Measurements from ENCODE around the gene S100A2.

The S100A2 gene

GRCh38 chr1:153519242-153519641 lies 46.4 kb downstream of the S100A2 start:
- ChIA-PET POLR2A (interaction anchor here (1.6 to 1.8 kb wide), 2 partner anchors 108 to 115 kb away, joined by 5 to 10 read pairs; partner anchors contain the start of genes CHTOP, S100A1 and S100A13), CTCF (no interaction called here)
- TF ChIP-seq BHLHE40 (IDR thresholded peaks at IDR 0.05; ENCODE audit: borderline replicate concordance) (no peak), FOXK2 (IDR thresholded peaks at IDR 0.05) (no peak), ARNT (IDR thresholded peaks at IDR 0.05) (no peak), CTBP1 (IDR thresholded peaks at IDR 0.05; ENCODE audit: borderline replicate concordance) (no peak), SP1 (IDR thresholded peaks at IDR 0.05) (no peak), HDGF (IDR thresholded peaks at IDR 0.05; ENCODE audit: borderline replicate concordance) (no peak), ELF4 (IDR thresholded peaks at IDR 0.05) (no peak), FOXA1 (IDR thresholded peaks at IDR 0.05) (no peak)
- DNase-seq (ENCODE audit: extremely low spot score), result no peak

- POLR2A ChIA-PET, result interaction anchor here (1.0 to 1.5 kb wide), 3 partner anchors 53 to 118 kb away, joined by 4 to 9 read pairs (median 4); partner anchors contain the start of gene CHTOP
- CTCF ChIA-PET, result interaction anchor here (1.5 to 2.4 kb wide), 2 partner anchors 17 to 53 kb away, joined by 5 to 7 read pairs; no protein-coding TSS in a partner anchor
- no peak for DNase-seq (ENCODE audit: extremely low spot score)
- no peak for TF ChIP-seq CTBP1 (IDR thresholded peaks at IDR 0.05; ENCODE audit: borderline replicate concordance)
- no peak for TF ChIP-seq PKNOX1 (IDR thresholded peaks at IDR 0.05)
- no peak for TF ChIP-seq SP1 (IDR thresholded peaks at IDR 0.05)
- no peak for TF ChIP-seq LEF1 (IDR thresholded peaks at IDR 0.05; ENCODE audit: borderline replicate concordance)
- TF ChIP-seq ELF4 (IDR thresholded peaks at IDR 0.05), result no peak
- no peak for TF ChIP-seq FOXA1 (IDR thresholded peaks at IDR 0.05)
- TF ChIP-seq SUZ12 (IDR thresholded peaks at IDR 0.05), result no peak
- no peak for TF ChIP-seq ZNF384 (IDR thresholded peaks at IDR 0.05)
- no peak for TF ChIP-seq BHLHE40 (IDR thresholded peaks at IDR 0.05; ENCODE audit: borderline replicate concordance)
Observed at GRCh38 chr1:153515504-153516394, 49.9 kb downstream of the S100A2 start.

- no peak for DNase-seq (ENCODE audit: extremely low spot score)
- POLR2A ChIA-PET, result no interaction called here
- TF ChIP-seq SP1 (IDR thresholded peaks at IDR 0.05) (no peak), ZNF384 (IDR thresholded peaks at IDR 0.05) (no peak)
- CTCF ChIA-PET, result interaction anchor here (1.1 kb wide), 1 partner anchor 53 kb away, joined by 3 read pairs; no protein-coding TSS in a partner anchor
Observed at GRCh38 chr1:153513666-153514065, 52.0 kb downstream of the S100A2 start.

- DNase-seq (ENCODE audit: extremely low spot score), result no peak
- CTCF ChIA-PET, result interaction anchor here (1.1 kb wide), 1 partner anchor 53 kb away, joined by 3 read pairs; no protein-coding TSS in a partner anchor
- TF ChIP-seq ARNT (IDR thresholded peaks at IDR 0.05), result no peak
- no peak for TF ChIP-seq FOXA1 (IDR thresholded peaks at IDR 0.05)
- no peak for TF ChIP-seq HDGF (IDR thresholded peaks at IDR 0.05; ENCODE audit: borderline replicate concordance)
- TF ChIP-seq TARDBP (IDR thresholded peaks at IDR 0.05), result no peak
- TF ChIP-seq CTBP1 (IDR thresholded peaks at IDR 0.05; ENCODE audit: borderline replicate concordance), result no peak
- TF ChIP-seq ZNF384 (IDR thresholded peaks at IDR 0.05), result no peak
- no peak for TF ChIP-seq FOXM1 (IDR thresholded peaks at IDR 0.05; ENCODE audit: borderline replicate concordance)
- no peak for TF ChIP-seq NFRKB (IDR thresholded peaks at IDR 0.05)
- TF ChIP-seq L3MBTL2 (conservative IDR thresholded peaks at IDR 0.05), result no peak
- no peak for TF ChIP-seq ELF4 (IDR thresholded peaks at IDR 0.05)
- no peak for TF ChIP-seq FOXK2 (IDR thresholded peaks at IDR 0.05)
- TF ChIP-seq PKNOX1 (IDR thresholded peaks at IDR 0.05), result no peak
- no peak for TF ChIP-seq SP1 (IDR thresholded peaks at IDR 0.05)
- TF ChIP-seq LEF1 (IDR thresholded peaks at IDR 0.05; ENCODE audit: borderline replicate concordance), result no peak
- no peak for TF ChIP-seq BHLHE40 (IDR thresholded peaks at IDR 0.05; ENCODE audit: borderline replicate concordance)
- POLR2A ChIA-PET, result no interaction called here
Observed at GRCh38 chr1:153513023-153513422, 52.6 kb downstream of the S100A2 start.

Measured in HEK293T (cell line).